Ishikawa (cell line): Measurements from ENCODE around the gene MYLK4.

ENCODE experiments used
- CEBPB ChIP-seq: IDR thresholded peaks from 2 replicates; pipeline ENCODE4 v1.6.1; 2012
- CREB1 ChIP-seq: IDR thresholded peaks from 2 replicates; pipeline ENCODE4 v1.6.1; 2012; ENCODE audit warnings: low read depth
- EGR1 ChIP-seq: IDR thresholded peaks from 2 replicates; pipeline ENCODE4 v1.6.1; 2012
- EP300 ChIP-seq: IDR thresholded peaks from 2 replicates; pipeline ENCODE4 v1.6.1; 2012; ENCODE audit warnings: borderline replicate concordance
- FOXM1 ChIP-seq: IDR thresholded peaks from 2 replicates; pipeline ENCODE4 v1.6.1; 2012; ENCODE audit warnings: low read depth, borderline replicate concordance
- MAX ChIP-seq: IDR thresholded peaks from 2 replicates; pipeline ENCODE4 v1.6.1; 2012
- NFIC ChIP-seq: IDR thresholded peaks from 2 replicates; pipeline ENCODE4 v1.6.1; 2012
- RAD21 ChIP-seq: IDR thresholded peaks from 2 replicates; pipeline ENCODE4 v1.6.1; 2012; ENCODE audit warnings: low read depth
- TAF1 ChIP-seq: IDR thresholded peaks from 2 replicates; pipeline ENCODE4 v1.6.1; 2012; ENCODE audit warnings: low read depth, mild to moderate bottlenecking
- TCF12 ChIP-seq: IDR thresholded peaks from 2 replicates; pipeline ENCODE4 v1.6.1; 2012; ENCODE audit warnings: low read depth
- TEAD4 ChIP-seq: IDR thresholded peaks from 2 replicates; pipeline ENCODE4 v1.6.1; 2012
- USF1 ChIP-seq: IDR thresholded peaks from 2 replicates; pipeline ENCODE4 v1.6.1; 2012
- YY1 ChIP-seq: IDR thresholded peaks from 2 replicates; pipeline ENCODE4 v1.6.1; 2012; ENCODE audit warnings: low read depth
- ZBTB7A ChIP-seq: IDR thresholded peaks from 2 replicates; pipeline ENCODE4 v1.6.1; 2012; ENCODE audit warnings: low read depth
- TF ChIP-seq, protein P1 (sequence below): IDR thresholded peaks from 2 replicates; pipeline ENCODE4 v1.6.1; 2012; ENCODE audit warnings: low read depth, mild to moderate bottlenecking

MYLK4 gene

GRCh38 chr6:2633736-2634135 is 117.0 kb downstream of the MYLK4 start:
- TF ChIP-seq, protein P1, sequence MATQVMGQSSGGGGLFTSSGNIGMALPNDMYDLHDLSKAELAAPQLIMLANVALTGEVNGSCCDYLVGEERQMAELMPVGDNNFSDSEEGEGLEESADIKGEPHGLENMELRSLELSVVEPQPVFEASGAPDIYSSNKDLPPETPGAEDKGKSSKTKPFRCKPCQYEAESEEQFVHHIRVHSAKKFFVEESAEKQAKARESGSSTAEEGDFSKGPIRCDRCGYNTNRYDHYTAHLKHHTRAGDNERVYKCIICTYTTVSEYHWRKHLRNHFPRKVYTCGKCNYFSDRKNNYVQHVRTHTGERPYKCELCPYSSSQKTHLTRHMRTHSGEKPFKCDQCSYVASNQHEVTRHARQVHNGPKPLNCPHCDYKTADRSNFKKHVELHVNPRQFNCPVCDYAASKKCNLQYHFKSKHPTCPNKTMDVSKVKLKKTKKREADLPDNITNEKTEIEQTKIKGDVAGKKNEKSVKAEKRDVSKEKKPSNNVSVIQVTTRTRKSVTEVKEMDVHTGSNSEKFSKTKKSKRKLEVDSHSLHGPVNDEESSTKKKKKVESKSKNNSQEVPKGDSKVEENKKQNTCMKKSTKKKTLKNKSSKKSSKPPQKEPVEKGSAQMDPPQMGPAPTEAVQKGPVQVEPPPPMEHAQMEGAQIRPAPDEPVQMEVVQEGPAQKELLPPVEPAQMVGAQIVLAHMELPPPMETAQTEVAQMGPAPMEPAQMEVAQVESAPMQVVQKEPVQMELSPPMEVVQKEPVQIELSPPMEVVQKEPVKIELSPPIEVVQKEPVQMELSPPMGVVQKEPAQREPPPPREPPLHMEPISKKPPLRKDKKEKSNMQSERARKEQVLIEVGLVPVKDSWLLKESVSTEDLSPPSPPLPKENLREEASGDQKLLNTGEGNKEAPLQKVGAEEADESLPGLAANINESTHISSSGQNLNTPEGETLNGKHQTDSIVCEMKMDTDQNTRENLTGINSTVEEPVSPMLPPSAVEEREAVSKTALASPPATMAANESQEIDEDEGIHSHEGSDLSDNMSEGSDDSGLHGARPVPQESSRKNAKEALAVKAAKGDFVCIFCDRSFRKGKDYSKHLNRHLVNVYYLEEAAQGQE: no peak
- TF ChIP-seq CEBPB: no peak
- no peak for TF ChIP-seq EP300
- no peak for TF ChIP-seq YY1
- TF ChIP-seq RAD21: no peak
- TF ChIP-seq NFIC: no peak
- no peak for TF ChIP-seq CREB1
- no peak for TF ChIP-seq ZBTB7A
- no peak for TF ChIP-seq FOXM1
- TF ChIP-seq TAF1: no peak
- no peak for TF ChIP-seq USF1
- TF ChIP-seq TEAD4: no peak
- TF ChIP-seq MAX: no peak
- TF ChIP-seq TCF12: no peak
- no peak for TF ChIP-seq EGR1

DNA sequence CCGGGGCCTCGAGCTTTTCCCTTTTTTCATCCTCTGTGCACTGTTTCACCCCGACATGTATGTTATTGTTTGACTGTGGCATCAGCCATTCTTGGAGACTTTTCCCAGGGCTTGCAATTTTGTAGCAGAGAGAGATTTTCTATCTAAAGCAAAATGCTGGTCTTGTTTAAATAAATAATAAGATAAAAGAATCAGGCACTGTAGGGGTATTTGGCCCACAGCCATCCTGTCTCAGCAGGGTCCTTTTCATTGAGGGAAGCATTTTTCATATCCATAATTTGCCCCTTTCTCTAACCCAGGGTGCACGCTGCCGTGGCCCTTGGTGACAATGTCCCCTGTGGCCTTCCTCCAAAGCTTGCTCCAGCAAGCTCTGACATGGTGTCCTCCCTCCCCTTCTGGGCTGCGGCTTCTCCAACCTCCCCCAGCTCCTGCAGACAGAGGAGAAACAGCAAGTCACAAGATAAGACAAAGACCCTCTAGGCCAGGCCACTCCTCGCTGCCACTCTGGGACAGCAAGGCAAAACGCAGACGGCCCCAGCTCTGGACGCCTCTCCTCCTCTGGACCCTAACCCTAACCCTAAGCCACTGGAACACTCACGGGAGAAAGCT is 117.6 kb downstream of the MYLK4 start:
- TF ChIP-seq USF1 (no peak), CREB1 (no peak), NFIC (no peak), TEAD4 (no peak), EGR1 (no peak), EP300 (no peak), ZBTB7A (no peak), YY1 (no peak), RAD21 (no peak), CEBPB (no peak), TCF12 (no peak), FOXM1 (no peak), TAF1 (no peak), MAX (no peak)
- TF ChIP-seq, protein P1: no peak

GRCh38 chr6:2632368-2632767 is 118.4 kb downstream of the MYLK4 start:
- TF ChIP-seq ZBTB7A (no peak), MAX (no peak), TAF1 (no peak), EP300 (no peak), CREB1 (no peak), RAD21 (no peak), CEBPB (no peak), EGR1 (no peak), TCF12 (no peak)
- TF ChIP-seq, protein P1: no peak
